ENCODE measurements around the gene HK2.
A peak's percentile ranks its signal among the peaks of the same experiment; 100 is the strongest.
"Not testable (repeated sequence)": the region's sequence is repeated elsewhere in the genome, so short reads cannot be mapped to it uniquely, and the experiment has no call there.

HK2 gene

DNA sequence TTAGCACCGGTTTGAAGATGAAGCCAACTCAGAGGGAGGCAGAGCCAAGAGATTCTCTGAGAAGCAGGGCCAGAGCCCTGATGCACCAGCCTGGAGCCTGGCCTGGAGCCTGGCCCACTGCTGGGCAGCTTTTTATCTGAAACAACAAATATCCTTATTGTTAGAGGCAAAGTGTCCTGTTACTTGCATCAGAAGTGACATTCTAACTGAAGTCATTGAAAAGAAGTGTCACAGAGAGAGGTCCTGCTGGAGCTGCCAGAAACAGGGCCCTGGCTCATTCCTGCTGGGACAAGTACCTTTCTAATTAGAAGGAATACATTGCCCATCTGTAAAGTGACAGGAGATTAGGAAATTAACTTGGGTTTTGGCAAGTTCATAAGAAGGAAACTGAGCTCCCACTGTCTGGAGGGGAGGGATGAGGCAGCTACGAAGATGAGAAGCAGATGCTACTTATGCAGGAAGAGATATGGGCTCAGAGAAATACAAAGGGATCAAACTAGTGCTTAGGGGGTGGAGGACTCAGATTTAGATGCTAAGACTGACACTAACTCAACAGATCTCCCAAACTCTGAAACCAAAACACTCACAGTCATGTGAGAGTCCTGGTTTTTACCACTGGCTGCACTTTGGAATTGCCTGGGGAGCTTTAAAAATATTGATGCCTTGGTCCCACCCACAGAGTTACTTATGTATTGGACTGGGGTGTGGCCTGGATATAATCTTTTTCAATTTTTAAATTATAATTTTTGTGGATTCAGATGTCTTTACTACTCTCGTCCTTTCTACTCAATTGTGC is 11.0 kb upstream of the HK2 start:
- Mint-ChIP-seq H3K27ac (peak overlapping the region; percentile 60), H3K4me1 (no peaks in the 10 kb centered on the region), H3K4me3 (no peak overlapping the region), H3K9me3 (no peaks in the 10 kb centered on the region), H3K36me3 (no peaks in the 10 kb centered on the region), H3K27me3 (no peaks in the 10 kb centered on the region)
- DNase-seq (ENCODE audit: low spot score in 2 of 2): no peak
- ATAC-seq (ENCODE audit: low read depth): no peak

DNA sequence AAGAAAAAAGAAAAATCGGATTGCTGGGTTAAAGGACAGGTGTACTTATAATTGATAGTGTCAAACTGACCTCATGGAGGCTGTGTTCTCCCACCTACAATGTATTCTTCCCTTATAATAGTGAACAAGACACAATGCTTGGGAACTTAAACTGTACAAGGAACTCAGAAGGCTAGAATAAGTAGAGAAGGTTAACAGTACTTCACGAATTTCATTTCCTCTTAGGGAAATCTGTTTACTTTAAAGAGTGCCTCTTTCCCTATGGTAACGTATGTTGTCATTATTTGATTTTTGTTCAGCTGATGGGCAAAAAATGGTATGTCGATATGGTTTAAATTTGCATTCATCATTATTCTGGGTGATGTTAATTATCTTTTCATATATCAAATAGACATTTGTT is 9.2 kb upstream of the HK2 start:
- Mint-ChIP-seq H3K27me3 (no peaks in the 10 kb centered on the region), H3K4me1 (peaks cover 5% of the 10 kb centered on the region), H3K27ac (peak overlapping the region; percentile 78), H3K4me3 (no peak overlapping the region), H3K9me3 (no peaks in the 10 kb centered on the region), H3K36me3 (no peaks in the 10 kb centered on the region)
- peak in 1 of 2 donors; percentile 9 for DNase-seq (ENCODE audit: low spot score in 2 of 2)
- peak; percentile 97 for ATAC-seq (ENCODE audit: low read depth)

DNA sequence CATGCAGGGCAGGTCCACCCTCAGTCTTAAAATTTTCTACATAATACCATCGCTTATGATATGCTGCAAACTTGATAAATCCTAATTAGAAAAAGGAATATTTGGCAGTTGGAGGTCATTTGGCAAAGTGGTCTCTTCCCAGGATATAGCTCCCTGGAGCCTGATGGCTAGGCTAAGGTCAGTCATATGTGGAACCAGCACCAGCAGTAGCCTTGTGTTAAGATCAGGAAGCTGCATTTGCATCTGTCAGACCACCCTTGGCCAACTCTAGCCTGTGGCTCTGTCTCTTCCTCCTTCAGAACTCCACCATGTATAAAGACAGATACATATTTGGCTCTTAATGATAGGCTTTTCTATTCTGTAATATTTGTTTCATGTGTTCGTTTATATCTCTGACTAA is 5.4 kb upstream of the HK2 start:
- peaks cover 7% of the 10 kb centered on the region for H3K4me1 Mint-ChIP-seq
- ATAC-seq (ENCODE audit: low read depth): no peak
- no peak overlapping the region for H3K4me3 Mint-ChIP-seq
- DNase-seq (ENCODE audit: low spot score in 2 of 2): no peak
- no peak overlapping the region for H3K27ac Mint-ChIP-seq
- H3K27me3 Mint-ChIP-seq: no peaks in the 10 kb centered on the region
- H3K9me3 Mint-ChIP-seq: no peaks in the 10 kb centered on the region
- H3K36me3 Mint-ChIP-seq: no peaks in the 10 kb centered on the region

DNA sequence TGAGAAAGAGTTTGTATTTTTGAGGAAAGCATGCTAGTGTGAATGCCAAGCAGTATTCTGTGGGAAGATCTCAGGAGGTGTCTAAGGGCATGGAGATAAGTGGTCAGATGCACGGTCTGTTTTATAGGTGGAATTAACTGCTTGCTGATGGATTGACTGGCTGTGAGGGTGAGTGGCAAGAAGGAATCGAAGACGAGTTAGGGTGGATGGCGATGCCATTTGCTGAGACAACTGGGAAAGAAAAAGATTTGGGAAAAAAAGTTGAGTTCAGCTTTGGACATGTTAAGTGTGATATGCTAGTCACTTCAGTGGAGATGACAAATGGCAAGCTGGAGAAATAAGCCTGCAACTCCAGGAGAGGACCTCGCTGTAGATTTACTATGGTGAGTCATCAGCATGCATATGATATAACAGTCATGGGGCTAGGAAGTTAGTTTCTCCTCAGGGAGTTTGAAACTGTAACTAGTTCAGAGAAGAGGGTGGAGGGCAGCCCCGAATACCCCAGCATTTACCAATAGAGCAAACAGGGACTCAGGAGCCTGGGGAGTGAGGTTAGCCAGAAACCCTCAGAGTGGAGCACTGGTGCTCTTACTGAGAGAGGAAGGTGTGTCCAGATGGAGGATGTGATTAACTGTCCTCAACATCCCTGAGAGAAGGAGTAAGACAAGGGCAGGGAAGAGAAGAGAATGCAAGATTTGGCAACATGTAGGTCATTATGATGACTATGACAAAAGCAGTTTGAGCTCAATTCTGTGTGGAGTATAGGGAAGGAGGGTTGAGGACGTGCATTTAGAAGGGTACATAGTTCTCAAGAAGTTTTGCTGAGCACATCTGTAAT is 2.0 kb upstream of the HK2 start:
- Mint-ChIP-seq H3K4me3 (no peak overlapping the region), H3K36me3 (no peaks in the 10 kb centered on the region), H3K27me3 (no peaks in the 10 kb centered on the region), H3K4me1 (peaks cover 17% of the 10 kb centered on the region), H3K9me3 (no peaks in the 10 kb centered on the region), H3K27ac (no peak overlapping the region)
- DNase-seq (ENCODE audit: low spot score in 2 of 2) (no peak), ATAC-seq (ENCODE audit: low read depth) (no peak)

DNA sequence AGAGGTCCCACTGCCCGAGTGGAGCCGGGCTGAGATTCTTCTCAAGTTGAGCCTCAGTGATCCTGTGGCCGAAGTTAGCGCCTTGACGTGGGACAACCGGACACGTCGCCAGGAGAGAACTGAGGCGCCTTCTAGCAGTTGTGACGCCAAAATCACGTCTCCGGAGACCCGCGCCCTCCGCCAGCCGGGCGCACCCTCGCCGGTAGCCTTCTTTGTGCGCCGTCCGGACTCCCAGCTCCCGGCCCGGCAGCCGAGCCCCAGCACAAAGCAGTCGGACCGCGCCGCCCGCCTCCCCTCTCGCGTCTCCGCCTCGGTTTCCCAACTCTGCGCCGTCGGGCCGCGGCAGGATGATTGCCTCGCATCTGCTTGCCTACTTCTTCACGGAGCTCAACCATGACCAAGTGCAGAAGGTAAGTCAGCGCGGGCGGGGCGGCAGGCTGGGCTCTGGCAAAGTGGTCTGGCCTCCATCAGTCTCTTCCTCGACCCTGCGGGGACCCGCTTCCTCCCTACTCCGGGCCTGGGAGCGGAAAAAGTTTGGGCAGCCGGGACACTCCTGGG is 386 bp downstream of the HK2 start:
- not testable (repeated sequence) for H3K9me3 Mint-ChIP-seq, H3K36me3 Mint-ChIP-seq, H3K27me3 Mint-ChIP-seq
- peak overlapping the region; percentile 91 for H3K4me3 Mint-ChIP-seq
- peak overlapping the region; percentile 86 for H3K27ac Mint-ChIP-seq
- ATAC-seq (ENCODE audit: low read depth) (peak; percentile 43), DNase-seq (ENCODE audit: low spot score in 2 of 2) (peak; percentile 25 to 53)
- peaks cover 17% of the 10 kb centered on the region for H3K4me1 Mint-ChIP-seq

DNA sequence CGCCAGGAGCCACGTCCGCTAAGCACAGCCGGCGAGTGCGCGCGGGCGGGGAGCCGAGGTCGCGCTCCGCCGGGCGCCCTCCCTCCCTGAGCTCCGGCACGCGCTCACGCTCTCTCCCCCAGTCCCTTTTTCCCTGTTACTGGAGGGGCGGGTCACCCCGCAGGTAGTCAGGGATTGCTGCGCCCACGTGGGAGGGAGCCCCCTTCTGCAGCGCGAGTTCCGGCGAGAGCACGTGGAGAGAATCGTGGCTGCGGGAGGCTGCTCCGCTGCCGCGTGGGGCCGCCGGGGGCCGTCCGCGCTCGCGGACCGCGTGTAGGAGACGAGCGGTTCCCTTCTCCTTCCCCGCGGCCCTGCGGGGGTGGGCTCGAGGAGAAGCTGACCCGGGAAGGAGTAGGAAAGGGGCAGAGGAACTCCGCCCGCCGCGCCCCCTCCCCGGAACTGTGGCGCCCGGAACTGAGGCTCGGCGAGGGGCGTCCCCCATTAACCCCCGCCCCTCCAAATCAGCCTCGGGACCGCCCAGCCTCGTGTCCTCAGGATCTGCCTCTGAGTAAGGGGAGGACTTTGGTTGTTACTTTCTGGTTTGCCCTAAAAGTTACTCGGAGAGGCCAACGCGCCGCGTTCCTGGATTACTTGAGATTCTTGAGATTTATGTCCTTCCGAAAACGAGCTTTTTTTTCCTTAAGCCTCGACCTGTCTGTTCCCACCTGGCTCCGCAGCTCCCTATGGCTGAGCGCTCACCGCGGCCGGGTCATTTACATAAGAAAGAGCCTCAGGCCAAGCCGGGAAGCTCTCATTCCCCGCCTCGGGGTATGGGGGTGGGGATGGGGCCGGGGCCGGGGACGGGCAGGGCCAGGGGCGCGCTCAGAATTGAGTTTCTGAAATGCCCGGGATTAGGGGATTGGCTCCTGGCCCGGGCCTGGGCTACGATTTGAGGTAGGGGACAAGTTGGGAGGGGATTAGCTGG is 1.1 kb downstream of the HK2 start:
- Mint-ChIP-seq H3K9me3 (no peaks in the 10 kb centered on the region), H3K4me1 (peaks cover 17% of the 10 kb centered on the region), H3K4me3 (peak overlapping the region; percentile 91), H3K27me3 (no peaks in the 10 kb centered on the region), H3K27ac (peak overlapping the region; percentile 86), H3K36me3 (no peaks in the 10 kb centered on the region)
- peak; percentile 30 for ATAC-seq (ENCODE audit: low read depth)
- peak; percentile 27 to 60 for DNase-seq (ENCODE audit: low spot score in 2 of 2)

DNA sequence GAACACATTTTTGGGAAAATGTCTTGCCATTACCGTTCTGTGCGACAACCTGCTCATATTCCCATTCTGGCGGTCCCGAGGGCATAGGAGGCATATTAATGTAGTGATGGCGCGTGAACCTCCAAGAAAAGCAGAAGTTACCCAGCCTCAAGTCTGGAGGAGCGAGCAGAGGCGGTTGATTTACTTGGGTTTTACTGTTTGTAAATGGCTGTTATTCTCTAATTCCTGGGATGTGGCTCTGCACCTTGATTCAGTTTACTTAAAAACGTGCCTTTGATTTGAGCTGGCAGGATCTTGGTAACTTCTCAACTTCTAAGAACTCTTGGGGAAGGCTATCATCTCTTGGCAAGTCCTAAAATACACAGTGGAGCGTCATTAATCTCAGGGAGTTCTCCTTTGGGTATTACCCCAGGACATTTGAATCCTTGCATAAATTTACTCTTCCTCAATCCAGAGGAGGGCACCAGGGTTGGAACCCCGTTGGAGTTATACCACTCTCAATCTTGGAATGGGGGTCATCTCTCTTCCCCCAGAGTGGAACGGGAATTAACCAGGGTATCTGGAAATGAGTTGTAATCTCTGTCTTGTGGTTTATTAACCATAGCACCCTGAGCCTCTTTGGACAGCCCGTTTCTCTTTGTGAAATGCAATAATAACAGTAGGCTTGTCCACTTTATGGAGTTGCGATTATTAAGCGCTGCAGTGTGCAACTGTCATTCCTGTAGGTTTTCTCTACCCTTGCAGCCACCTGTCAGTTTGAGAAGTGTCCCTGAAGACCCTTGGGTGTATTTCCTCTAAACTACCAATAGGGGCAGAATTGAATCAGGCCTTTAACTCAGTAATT is 2.1 kb downstream of the HK2 start:
- peak overlapping the region; percentile 91 for H3K4me3 Mint-ChIP-seq
- H3K27ac Mint-ChIP-seq: peak overlapping the region; percentile 86
- ATAC-seq (ENCODE audit: low read depth): peak; percentile 27
- no peaks in the 10 kb centered on the region for H3K36me3 Mint-ChIP-seq
- H3K27me3 Mint-ChIP-seq: no peaks in the 10 kb centered on the region
- H3K9me3 Mint-ChIP-seq: no peaks in the 10 kb centered on the region
- DNase-seq (ENCODE audit: low spot score in 2 of 2): peak; percentile 22 to 28
- peaks cover 19% of the 10 kb centered on the region for H3K4me1 Mint-ChIP-seq

DNA sequence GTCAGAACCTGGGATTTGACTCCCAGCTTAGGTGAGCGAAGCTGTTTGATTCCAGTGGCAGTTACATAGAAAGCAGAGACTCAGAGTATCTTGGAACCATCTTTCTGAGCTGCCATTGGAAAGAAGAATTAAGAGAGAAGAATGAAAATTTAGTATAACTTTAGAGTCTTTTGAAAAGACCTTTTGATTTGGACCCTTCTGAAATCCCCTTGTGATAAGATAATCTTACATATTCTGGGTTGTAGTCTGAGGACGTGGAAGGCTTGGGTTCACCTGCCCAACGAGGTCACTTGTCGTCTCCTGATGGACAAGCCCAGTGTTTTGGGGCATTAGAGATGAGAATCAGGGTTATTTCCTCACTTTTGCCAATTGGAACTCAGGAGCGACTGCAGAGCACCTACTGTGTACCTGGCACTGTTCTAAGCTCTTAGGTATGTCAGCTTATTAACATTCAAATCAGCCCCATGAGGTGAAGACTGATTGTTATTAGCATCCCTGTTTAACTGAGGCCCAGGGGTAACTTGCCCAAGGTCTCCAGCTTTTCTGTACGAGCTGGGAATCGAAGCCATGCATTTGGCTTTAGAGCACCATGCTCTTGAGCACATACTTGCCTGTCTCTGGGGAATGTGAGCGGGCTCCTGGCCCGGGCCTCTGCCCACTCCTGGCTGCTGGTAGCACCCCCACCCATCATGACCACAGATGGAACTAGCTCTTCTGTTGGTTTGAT is 2.9 kb downstream of the HK2 start:
- no peaks in the 10 kb centered on the region for H3K9me3 Mint-ChIP-seq
- ATAC-seq (ENCODE audit: low read depth) (no peak), DNase-seq (ENCODE audit: low spot score in 2 of 2) (no peak)
- no peak overlapping the region for H3K27ac Mint-ChIP-seq
- H3K4me3 Mint-ChIP-seq: no peak overlapping the region
- H3K4me1 Mint-ChIP-seq: peaks cover 19% of the 10 kb centered on the region
- H3K27me3 Mint-ChIP-seq: no peaks in the 10 kb centered on the region
- peaks cover 4% of the 10 kb centered on the region for H3K36me3 Mint-ChIP-seq

DNA sequence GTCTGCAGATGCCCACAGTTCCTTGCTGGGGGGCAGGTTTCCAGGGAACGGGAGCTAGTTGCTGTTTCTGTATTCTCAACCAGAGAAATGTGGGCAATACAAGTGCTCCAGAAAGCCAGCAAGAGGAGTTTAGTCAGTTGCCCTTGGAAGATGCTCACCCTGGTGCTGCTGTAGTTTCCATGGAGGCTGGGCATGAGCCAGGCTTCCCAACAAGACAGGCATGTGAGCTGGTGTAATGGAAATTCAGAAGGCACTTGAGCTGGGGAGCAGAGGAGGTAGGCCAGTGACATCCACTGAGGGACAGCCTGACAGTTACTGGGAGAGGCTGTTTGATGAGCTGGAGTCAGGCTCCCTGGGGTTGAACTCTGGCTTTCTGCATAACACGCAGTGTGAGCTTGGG is 7.7 kb downstream of the HK2 start:
- Mint-ChIP-seq H3K4me1 (peaks cover 28% of the 10 kb centered on the region), H3K9me3 (no peaks in the 10 kb centered on the region), H3K4me3 (no peak overlapping the region), H3K36me3 (peaks cover 4% of the 10 kb centered on the region), H3K27me3 (no peaks in the 10 kb centered on the region), H3K27ac (no peak overlapping the region)
- no peak for ATAC-seq (ENCODE audit: low read depth)
- DNase-seq (ENCODE audit: low spot score in 2 of 2): no peak

DNA sequence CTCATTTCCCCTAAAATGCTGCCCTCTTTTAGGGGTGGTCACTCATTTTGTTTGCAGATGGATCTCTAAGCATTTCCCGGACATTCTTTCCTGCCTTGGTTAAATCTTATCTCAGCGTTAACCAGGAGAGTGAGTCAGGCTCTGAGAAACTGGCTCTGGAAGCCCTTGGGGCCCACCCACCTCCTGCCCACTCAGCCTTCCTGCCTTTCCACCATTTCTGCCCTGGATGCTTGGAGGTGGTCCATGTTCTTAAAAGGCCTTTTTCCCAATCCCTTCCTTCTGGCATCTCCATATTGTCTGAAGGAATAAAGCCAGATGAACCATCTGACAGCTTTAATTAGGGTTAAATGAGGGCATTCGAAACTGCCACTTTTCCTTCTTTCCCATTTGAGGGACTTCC is 9.5 kb downstream of the HK2 start:
- no peaks in the 10 kb centered on the region for H3K27me3 Mint-ChIP-seq
- peaks cover 26% of the 10 kb centered on the region for H3K4me1 Mint-ChIP-seq
- ATAC-seq (ENCODE audit: low read depth) (no peak), DNase-seq (ENCODE audit: low spot score in 2 of 2) (no peak)
- H3K36me3 Mint-ChIP-seq: peaks cover 4% of the 10 kb centered on the region
- peak overlapping the region; percentile 32 for H3K27ac Mint-ChIP-seq
- H3K4me3 Mint-ChIP-seq: no peak overlapping the region
- H3K9me3 Mint-ChIP-seq: no peaks in the 10 kb centered on the region

DNA sequence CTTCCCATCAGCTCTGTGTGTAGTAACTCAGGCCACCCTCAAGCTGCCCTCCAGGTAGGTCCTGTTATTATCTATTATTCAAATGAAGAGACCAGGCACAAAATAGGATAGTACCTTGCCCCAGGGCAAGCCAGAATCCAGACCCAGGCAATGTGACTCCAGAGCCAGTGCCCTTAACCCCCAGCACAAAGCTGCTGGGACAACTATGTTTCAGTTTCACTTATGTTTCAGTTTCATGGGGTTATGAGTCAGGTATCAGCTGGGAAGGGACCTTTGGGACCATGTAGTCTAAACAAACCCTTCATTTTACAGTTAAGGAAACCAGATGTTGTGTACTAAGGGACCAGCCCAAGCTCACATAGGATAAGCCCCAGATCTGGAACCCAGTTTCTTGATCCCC is 10.0 kb downstream of the HK2 start:
- no peaks in the 10 kb centered on the region for H3K27me3 Mint-ChIP-seq
- ATAC-seq (ENCODE audit: low read depth) (peak; percentile 98), DNase-seq (ENCODE audit: low spot score in 2 of 2) (peak in 1 of 2 donors; percentile 29)
- peaks cover 30% of the 10 kb centered on the region for H3K4me1 Mint-ChIP-seq
- peak overlapping the region; percentile 32 for H3K27ac Mint-ChIP-seq
- peaks cover 4% of the 10 kb centered on the region for H3K36me3 Mint-ChIP-seq
- H3K4me3 Mint-ChIP-seq: peak overlapping the region; percentile 24
- no peaks in the 10 kb centered on the region for H3K9me3 Mint-ChIP-seq

DNA sequence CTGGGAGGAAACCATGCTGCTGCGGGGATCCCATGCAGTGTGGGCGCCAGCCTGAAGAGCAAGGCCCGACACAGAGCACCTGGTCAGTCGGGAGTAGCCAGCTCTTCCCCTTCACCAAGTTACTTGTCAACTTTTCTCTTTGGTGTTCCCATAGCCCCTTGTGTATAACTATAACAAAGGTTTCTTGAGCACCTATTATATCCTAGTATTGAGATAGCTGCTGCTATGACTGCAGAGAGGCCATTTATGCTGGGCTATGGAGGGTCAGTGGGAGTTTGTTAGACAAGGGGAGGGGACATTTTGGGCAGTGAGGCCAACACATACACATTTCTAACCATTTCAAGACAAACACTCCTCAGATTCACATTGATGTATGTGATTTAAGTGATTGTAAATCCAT is 10.8 kb downstream of the HK2 start:
- no peaks in the 10 kb centered on the region for H3K27me3 Mint-ChIP-seq
- no peaks in the 10 kb centered on the region for H3K9me3 Mint-ChIP-seq
- H3K27ac Mint-ChIP-seq: peak overlapping the region; percentile 32
- DNase-seq (ENCODE audit: low spot score in 2 of 2): no peak
- H3K4me1 Mint-ChIP-seq: peaks cover 38% of the 10 kb centered on the region
- peaks cover 4% of the 10 kb centered on the region for H3K36me3 Mint-ChIP-seq
- no peak for ATAC-seq (ENCODE audit: low read depth)
- H3K4me3 Mint-ChIP-seq: no peak overlapping the region

Data from memory B cell (primary cell).